GM12878 (cell line): ENCODE data around the gene PCK2. TPM values are rescaled to one million over a fixed set of nuclear protein-coding genes. Genes with fewer than 3 reads are reported as not detected.
A peak's percentile ranks its signal among the peaks of the same experiment; 100 is the strongest.

Experiments
- CHD4 ChIP-seq: fragments of 200-600 bp; sonication (generic); IDR thresholded peaks from 2 replicates; pipeline ENCODE4 v1.6.1; 2016; ENCODE audit warnings: mild to moderate bottlenecking
- FOXK2 ChIP-seq: fragments of 450-650 bp; IDR thresholded peaks from 2 replicates; pipeline ENCODE4 v1.6.1; 2017; ENCODE audit warnings: mild to moderate bottlenecking, moderate library complexity
- SMAD5 ChIP-seq: IDR thresholded peaks from 2 replicates; pipeline ENCODE4 v1.6.1; 2016; ENCODE audit warnings: antibody characterized with exemption, low read depth
- SPI1 ChIP-seq: IDR thresholded peaks from 2 replicates; pipeline ENCODE4 v1.6.1; 2011; ENCODE audit warnings: low read depth, mild to moderate bottlenecking, low read length, moderate library complexity, borderline replicate concordance; ENCODE audit not compliant: insufficient read depth
- SRF ChIP-seq, 2 experiments: IDR thresholded peaks; 2 replicates each; pipeline ENCODE4 v1.6.1; 2011; ENCODE audit warnings: low read depth in 2 of 2, low read length in 2 of 2, mild to moderate bottlenecking in 1 of 2, moderate library complexity in 1 of 2
- ZNF207 ChIP-seq: fragments of 450-650 bp; IDR thresholded peaks from 2 replicates; pipeline ENCODE4 v1.6.1; 2014; ENCODE audit warnings: antibody characterized with exemption, mild to moderate bottlenecking, borderline replicate concordance
- polyA plus RNA-seq, 11 experiments: library from polyadenylated mRNA; depleted of rRNA in 4 of 11; unstranded in 6 of 11; stranded (reverse) in 5 of 11; fragments of >200 nt; fragmentation: Nextera tagmentation in 4 of 11; fragmentation: Illumina TruSeq in 1 of 11; extraction: Ambion mirVana in 4 of 11; extraction: Trizol in 1 of 11; gene quantifications; 1 replicate in 1 of 11; 2 replicates in 10 of 11; pipeline versions ENCODE4 v1.2.1 to v1.2.3, GENCODE V29; 2011 to 2016; ENCODE audit warnings: inconsistent platforms in 2 of 11, missing spikeins in 2 of 11, low read depth in 1 of 11
- total RNA-seq, 4 experiments: library from RNA; depleted of rRNA in 3 of 4; stranded (reverse); fragments of >200 nt in 3 of 4; fragmentation: Illumina TruSeq in 1 of 4; extraction: Trizol in 1 of 4; gene quantifications; 2 replicates each; pipeline versions ENCODE4 v1.2.1 to v1.2.3, GENCODE V29; 2013 to 2021
- TF ChIP-seq, protein P1 (sequence below): IDR thresholded peaks from 2 replicates; pipeline ENCODE4 v1.6.1; 2011; ENCODE audit warnings: borderline replicate concordance, low read depth, mild to moderate bottlenecking, moderate library complexity, mixed read lengths, low read length; ENCODE audit not compliant: insufficient read depth; ENCODE audit errors: extremely low read length
- TF ChIP-seq, protein P2 (sequence below): IDR thresholded peaks from 2 replicates; pipeline ENCODE4 v1.6.1; 2012; ENCODE audit warnings: low read depth, low read length, improper control_type of control experiment
- TF ChIP-seq, protein P3 (sequence below): fragments of 450-650 bp; IDR thresholded peaks from 2 replicates; pipeline ENCODE4 v1.6.1; 2016; ENCODE audit warnings: mild to moderate bottlenecking

PCK2 gene
- total and polyA plus RNA-seq, 10 of the 15 experiments (the other 5 are each of a cell fraction or from before 2014, with no cell fraction given): 6.6 to 110 (median 44.6) TPM

DNA sequence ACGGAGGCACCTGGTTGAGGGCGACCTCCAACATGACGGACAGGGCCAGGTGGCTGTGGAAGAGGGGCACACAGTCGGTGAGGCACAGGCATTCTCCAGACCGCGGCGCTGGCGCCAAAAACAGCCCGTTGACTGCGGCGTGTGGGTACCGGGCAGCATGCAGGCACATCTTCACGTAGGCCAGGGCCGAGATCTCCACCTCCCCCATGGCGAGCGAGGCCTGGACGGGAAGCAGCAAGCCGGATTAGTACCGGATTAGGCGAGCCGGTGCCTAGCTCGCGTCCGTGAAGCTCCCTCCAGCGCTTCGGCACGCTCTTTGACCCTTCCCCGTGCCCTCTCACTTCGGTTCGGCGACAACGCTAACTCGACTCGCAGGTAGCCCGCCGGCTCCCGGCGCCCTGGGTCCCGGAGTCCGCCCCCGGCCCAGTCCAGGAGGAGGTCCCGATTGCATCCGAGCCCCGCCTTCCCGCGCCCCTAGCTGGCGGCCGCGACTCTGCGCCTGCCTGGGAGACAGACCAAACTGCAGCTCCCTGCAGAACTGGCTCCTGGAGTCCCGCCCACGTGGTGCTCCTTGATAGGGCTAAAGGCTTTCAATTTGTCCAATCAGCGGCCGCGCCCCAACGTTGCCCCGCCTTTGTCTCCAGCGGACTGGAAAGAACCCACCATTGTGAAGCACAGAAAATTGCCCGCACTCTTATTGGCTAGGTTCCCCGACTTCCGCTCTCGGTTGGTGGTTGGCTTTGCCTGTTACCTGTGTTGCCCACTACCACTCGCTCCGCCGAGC lies 47.2 kb downstream of the PCK2 start, which contains the start of gene EMC9 (continued):
- TF ChIP-seq ZNF207 (no peak), SMAD5 (peak; percentile 58; the same call in 1 of the 2 replicates), CHD4 (no peak), SPI1 (peak; percentile 66), FOXK2 (peak; percentile 52; the same call in 1 of the 2 replicates), SRF (IDR thresholded peaks at IDR 0.05; ENCODE audit: low read depth in 2 of 2, low read length in 2 of 2) (peak; percentile 36 to 70; a peak in 2 of 4 replicates)
- TF ChIP-seq, protein P1, sequence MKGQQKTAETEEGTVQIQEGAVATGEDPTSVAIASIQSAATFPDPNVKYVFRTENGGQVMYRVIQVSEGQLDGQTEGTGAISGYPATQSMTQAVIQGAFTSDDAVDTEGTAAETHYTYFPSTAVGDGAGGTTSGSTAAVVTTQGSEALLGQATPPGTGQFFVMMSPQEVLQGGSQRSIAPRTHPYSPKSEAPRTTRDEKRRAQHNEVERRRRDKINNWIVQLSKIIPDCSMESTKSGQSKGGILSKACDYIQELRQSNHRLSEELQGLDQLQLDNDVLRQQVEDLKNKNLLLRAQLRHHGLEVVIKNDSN: peak; percentile 53
- TF ChIP-seq, protein P2, sequence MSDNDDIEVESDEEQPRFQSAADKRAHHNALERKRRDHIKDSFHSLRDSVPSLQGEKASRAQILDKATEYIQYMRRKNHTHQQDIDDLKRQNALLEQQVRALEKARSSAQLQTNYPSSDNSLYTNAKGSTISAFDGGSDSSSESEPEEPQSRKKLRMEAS: peak; percentile 56; the same call in 1 of the 2 replicates
- TF ChIP-seq, protein P3, sequence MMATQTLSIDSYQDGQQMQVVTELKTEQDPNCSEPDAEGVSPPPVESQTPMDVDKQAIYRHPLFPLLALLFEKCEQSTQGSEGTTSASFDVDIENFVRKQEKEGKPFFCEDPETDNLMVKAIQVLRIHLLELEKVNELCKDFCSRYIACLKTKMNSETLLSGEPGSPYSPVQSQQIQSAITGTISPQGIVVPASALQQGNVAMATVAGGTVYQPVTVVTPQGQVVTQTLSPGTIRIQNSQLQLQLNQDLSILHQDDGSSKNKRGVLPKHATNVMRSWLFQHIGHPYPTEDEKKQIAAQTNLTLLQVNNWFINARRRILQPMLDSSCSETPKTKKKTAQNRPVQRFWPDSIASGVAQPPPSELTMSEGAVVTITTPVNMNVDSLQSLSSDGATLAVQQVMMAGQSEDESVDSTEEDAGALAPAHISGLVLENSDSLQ: peak; percentile 93
